Measurements from ENCODE around the gene CELF4. TPM values are rescaled to one million over a fixed set of nuclear protein-coding genes. Genes with fewer than 3 reads are reported as not detected.

The CELF4 gene
- polyA plus RNA-seq, 5 donors: 7.1 to 8.8 (median 8.5) TPM

GRCh38 chr18:37289423-37289822, 276.2 kb downstream of the CELF4 start:
- DNase-seq: no peak

DNA sequence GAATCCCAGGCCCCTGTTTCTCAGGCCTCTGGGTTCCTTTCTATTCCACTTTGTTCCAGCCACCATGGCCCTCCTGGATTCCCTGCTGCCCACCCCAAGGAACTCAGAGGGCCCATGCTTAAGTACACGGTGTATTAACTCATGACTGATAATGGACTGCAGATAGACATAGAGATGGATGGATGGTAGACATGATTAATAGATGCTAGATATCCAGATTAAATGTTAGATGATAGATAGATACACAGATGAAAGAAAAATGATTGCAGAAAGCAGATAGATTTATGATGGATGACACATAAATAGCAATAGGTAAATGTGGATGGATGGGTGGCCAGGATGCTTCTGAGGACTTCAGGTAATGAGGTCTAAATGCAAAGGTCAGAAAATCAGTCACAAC, 278.0 kb downstream of the CELF4 start:
- no peak for DNase-seq

- no peak for DNase-seq
Observed at GRCh38 chr18:37286801-37287200, 278.8 kb downstream of the CELF4 start.

- DNase-seq: no peak
Observed at GRCh38 chr18:37285825-37286224, 279.8 kb downstream of the CELF4 start.

DNA sequence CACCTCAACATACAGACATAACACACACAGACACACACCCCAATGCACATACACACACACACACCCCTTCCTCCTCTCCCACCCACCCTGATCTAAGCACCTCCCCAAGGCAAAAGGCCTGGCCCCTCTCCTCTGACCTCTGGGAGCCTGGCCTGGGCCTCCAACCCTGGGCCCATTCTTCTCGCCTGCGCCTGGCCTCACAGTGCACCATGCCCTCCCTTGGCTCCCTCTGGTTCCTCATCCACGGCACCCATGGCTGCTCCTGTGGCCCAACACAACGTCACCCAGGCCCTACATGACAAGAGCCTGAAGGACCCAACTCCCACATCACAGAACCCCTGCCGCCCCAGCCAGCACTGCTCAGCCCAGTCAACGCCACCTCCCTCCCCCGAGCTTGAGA, 281.3 kb downstream of the CELF4 start:
- no peak for DNase-seq

DNA sequence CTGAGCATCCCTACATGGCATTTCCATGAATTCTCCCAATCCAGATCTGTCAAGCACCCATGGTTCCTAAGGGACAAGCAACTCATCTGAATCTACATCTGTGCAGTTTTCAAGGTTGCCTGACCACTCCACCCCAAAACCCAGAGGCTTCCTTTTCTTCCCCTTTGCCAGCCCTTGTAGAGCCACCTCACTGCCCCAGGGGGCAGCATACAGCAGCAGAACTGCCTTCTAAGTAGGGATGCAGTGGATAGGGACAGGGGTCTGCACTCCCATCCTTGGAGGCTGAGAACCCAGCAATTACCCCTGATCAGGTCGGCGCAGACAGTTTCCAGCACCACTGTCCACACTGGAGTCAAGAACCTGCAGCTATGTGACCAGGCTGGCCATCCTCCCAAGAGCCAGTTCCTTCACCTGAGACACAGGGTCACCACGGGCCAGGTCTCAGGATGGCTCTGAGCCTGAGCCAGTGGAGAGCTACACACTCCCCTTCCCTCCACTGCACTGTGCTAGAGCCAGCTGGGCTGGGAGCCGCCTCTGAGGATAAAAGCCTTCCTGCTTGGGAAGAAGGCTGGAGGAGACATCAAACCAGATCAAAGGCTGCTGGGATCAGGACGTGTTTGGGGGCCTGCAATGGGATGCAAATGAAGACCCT, 283.1 kb downstream of the CELF4 start:
- no peak for DNase-seq

GRCh38 chr18:37280701-37281393, 284.8 kb downstream of the CELF4 start:
- no peak for DNase-seq

GRCh38 chr18:37277804-37278203, 287.8 kb downstream of the CELF4 start:
- DNase-seq: no peak

- no peak for DNase-seq
Observed at GRCh38 chr18:37276111-37276890, 289.3 kb downstream of the CELF4 start.

GRCh38 chr18:37275237-37275741, 290.3 kb downstream of the CELF4 start:
- DNase-seq: no peak

- DNase-seq: no peak
Observed at GRCh38 chr18:37274309-37275236, 291.0 kb downstream of the CELF4 start.

GRCh38 chr18:37272841-37273240, 292.8 kb downstream of the CELF4 start:
- no peak for DNase-seq

GRCh38 chr18:37272226-37272625, 293.4 kb downstream of the CELF4 start:
- DNase-seq: no peak

DNA sequence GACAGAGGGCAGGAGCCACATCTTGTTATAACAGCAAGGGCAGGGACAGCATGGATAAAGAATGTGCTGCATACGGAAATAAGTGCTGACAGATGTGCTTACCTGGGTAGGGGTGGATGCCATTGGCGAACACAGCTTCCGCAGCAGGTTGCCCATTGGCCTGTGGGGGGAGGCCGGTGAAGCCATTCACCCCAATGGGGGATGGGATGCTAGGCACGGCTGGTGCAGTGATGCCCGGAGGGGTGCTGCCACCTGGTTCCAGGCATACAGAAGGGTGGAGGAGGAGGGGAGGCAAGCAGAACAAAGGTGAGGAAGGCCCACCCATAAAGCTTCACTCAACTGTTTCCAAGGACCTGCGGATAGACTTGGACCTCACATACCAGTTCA, 294.9 kb downstream of the CELF4 start:
- no peak for DNase-seq

- peak; percentile 62 to 70 for DNase-seq
Observed at GRCh38 chr18:37270038-37270665, 295.4 kb downstream of the CELF4 start.

DNA sequence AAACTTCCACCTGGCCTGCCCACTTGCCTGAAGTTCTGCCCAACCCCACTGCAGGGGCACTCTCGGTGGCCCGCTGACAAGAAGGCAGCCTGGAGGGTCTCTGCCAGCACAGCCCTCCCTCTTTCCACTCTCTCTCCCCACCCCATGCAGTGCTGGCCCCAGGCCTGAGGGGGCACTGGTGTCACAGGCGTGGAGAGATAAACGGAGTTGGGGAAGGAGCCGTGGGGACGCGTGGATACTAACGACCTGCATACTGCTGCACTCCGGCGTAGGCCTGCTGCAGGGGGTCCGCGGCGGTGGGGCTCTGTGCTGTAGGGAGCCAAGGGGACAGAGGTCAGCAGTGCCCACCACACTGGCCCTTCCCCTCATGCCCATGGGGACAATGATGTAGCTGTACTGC, 299.3 kb downstream of the CELF4 start:
- no peak for DNase-seq

- no peak for DNase-seq
Observed at GRCh38 chr18:37265382-37265781, 300.2 kb downstream of the CELF4 start.

- DNase-seq: no peak
Observed at GRCh38 chr18:37264956-37265355, 300.6 kb downstream of the CELF4 start.

DNA sequence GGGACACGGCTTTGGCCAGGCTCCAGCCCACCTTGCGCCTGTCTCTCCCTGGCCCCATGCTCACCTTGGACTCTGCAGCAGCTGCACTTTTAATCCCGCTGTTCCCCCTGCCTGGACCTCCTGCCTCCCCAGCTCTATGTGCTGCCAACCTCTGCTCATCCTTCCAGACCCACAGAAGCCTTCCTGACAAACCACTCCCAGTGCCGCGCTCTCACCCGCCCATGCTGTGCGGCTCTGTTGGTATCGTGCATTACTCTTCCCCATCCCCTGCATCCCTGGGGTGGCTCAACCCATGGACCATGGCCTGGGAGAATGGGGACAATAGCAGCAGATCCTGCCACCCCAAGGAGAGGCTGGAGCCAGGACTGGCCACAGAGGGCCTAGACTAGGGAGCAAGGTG, 303.6 kb downstream of the CELF4 start:
- no peak for DNase-seq

DNA sequence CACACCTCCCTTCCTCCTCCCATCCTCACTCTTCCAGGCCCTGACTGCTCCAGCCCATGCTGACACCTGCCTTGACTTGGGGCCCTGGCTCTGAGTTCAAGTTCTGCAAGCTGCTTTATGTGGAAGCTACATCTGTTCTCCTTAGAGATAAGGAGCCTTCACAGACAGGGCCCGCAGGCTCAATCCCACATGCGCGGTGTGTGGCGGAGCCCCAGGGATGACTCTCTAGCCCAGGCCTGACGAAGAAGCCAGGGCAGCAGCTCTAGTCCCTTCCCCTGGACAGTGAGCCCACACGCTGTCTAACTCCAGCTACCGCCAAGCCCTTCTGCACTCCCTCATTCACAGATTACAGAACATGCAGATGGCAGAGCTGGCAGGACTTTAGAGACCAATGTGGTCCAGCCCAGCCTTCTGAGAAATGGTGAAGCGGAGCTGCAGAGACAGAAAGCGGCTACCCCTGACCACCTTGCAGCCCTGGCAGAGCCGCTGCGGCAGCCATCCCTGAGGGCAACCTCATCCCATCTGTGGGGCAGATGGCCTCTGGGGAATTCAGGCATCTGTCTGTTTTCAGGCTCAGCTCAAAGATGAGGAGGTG, 304.3 kb downstream of the CELF4 start:
- no peak for DNase-seq
